Activated CD8-positive, alpha-beta memory T cell treated with anti-CD3 and anti-CD28 coated beads, Interleukin-2, amount 10 ng/mL, durations not matched to agents 7 days and 5 days (primary cell): ENCODE results near the gene OSER1. TPM values are rescaled to one million over a fixed set of nuclear protein-coding genes. Genes with fewer than 3 reads are reported as not detected.
A peak's percentile ranks its signal among the peaks of the same experiment; 100 is the strongest.

Experiments
- ATAC-seq: fragments of 150-1000 bp; cut with Tn5 transposase; one replicate; pipeline ENCODE4 v1.10.0; 2021; ENCODE audit warnings: moderate library complexity
- CTCF ChIA-PET: fragments of 350-600 bp; sonication (Branson Sonifier 250); formaldehyde crosslinking; loops from one replicate; lab custom pipeline; 2021; ENCODE audit warnings: antibody characterized with exemption; lab: Charles Lee
- DNase-seq: peaks from one replicate; pipeline ENCODE4 v3.0.0-alpha.2; 2020
- H3K27ac Mint-ChIP-seq: one replicate; pipeline ENCODE4 v1.8.0; 2021; ENCODE audit warnings: mild to moderate bottlenecking, mixed read lengths
- H3K27me3 Mint-ChIP-seq: one replicate; pipeline ENCODE4 v1.8.0; 2021; ENCODE audit warnings: mixed read lengths
- H3K36me3 Mint-ChIP-seq: one replicate; pipeline ENCODE4 v1.8.0; 2021; ENCODE audit warnings: mild to moderate bottlenecking, mixed read lengths
- H3K4me1 Mint-ChIP-seq: one replicate; pipeline ENCODE4 v1.8.0; 2021; ENCODE audit warnings: mixed read lengths
- H3K4me3 Mint-ChIP-seq: one replicate; pipeline ENCODE4 v1.8.0; 2021; ENCODE audit warnings: mild to moderate bottlenecking, moderate library complexity, mixed read lengths
- H3K9me3 Mint-ChIP-seq: one replicate; pipeline ENCODE4 v1.8.0; 2022; ENCODE audit warnings: low read depth, mixed read lengths
- total RNA-seq, 2 experiments: library from RNA; stranded (reverse); gene quantifications; one replicate each; pipeline ENCODE4 v1.2.3, GENCODE V29; 2021

Gene OSER1
- total RNA-seq, 2 experiments from 2014 or later: 22.9 to 30.5 TPM

GRCh38 chr20:44219791-44220190, 9.2 kb upstream of the OSER1 start:
- no peak for DNase-seq
- Mint-ChIP-seq H3K4me1 (peaks cover 40% of the 10 kb centered on the region), H3K36me3 (no peaks in the 10 kb centered on the region), H3K27me3 (peaks cover 2% of the 10 kb centered on the region), H3K27ac (no peak overlapping the region), H3K4me3 (no peak overlapping the region), H3K9me3 (no peaks in the 10 kb centered on the region)
- CTCF ChIA-PET: interaction anchor here (0.8 to 10.1 kb wide), 3 partner anchors 8 to 107 kb away, joined by 3 to 386 read pairs (median 3); partner anchors contain the start of gene FITM2
- ATAC-seq: no peak

- CTCF ChIA-PET: interaction anchor here (0.8 to 10.1 kb wide), 16 partner anchors 7 to 390 kb away, joined by 3 to 386 read pairs (median 6); partner anchors contain the start of genes FITM2 and TTPAL
- no peaks in the 10 kb centered on the region for H3K36me3 Mint-ChIP-seq
- H3K27me3 Mint-ChIP-seq: peaks cover 2% of the 10 kb centered on the region
- no peaks in the 10 kb centered on the region for H3K9me3 Mint-ChIP-seq
- DNase-seq: no peak
- peak overlapping the region; percentile 30 for H3K27ac Mint-ChIP-seq
- no peak for ATAC-seq
- peaks cover 40% of the 10 kb centered on the region for H3K4me1 Mint-ChIP-seq
- peak overlapping the region; percentile 5 for H3K4me3 Mint-ChIP-seq
These were observed 8.7 kb upstream of the OSER1 start for GRCh38 chr20:44219170-44219730.

- peaks cover 40% of the 10 kb centered on the region for H3K4me1 Mint-ChIP-seq
- peak overlapping the region; percentile 60 for H3K4me3 Mint-ChIP-seq
- H3K27me3 Mint-ChIP-seq: peaks cover 2% of the 10 kb centered on the region
- no peaks in the 10 kb centered on the region for H3K36me3 Mint-ChIP-seq
- CTCF ChIA-PET: interaction anchor here (0.8 to 10.1 kb wide), 18 partner anchors 11 to 391 kb away, joined by 3 to 386 read pairs (median 6); partner anchors contain the start of genes FITM2 and TTPAL
- no peaks in the 10 kb centered on the region for H3K9me3 Mint-ChIP-seq
- peak; percentile 46 for ATAC-seq
- H3K27ac Mint-ChIP-seq: peak overlapping the region; percentile 76
- peak; percentile 75 for DNase-seq
These were observed 7.9 kb upstream of the OSER1 start for GRCh38 chr20:44218446-44218845.

- ATAC-seq: peak; percentile 62
- H3K9me3 Mint-ChIP-seq: no peaks in the 10 kb centered on the region
- H3K4me3 Mint-ChIP-seq: peak overlapping the region; percentile 60
- H3K4me1 Mint-ChIP-seq: peaks cover 40% of the 10 kb centered on the region
- no peaks in the 10 kb centered on the region for H3K36me3 Mint-ChIP-seq
- peak overlapping the region; percentile 76 for H3K27ac Mint-ChIP-seq
- H3K27me3 Mint-ChIP-seq: peaks cover 2% of the 10 kb centered on the region
- CTCF ChIA-PET: interaction anchor here (0.8 to 10.1 kb wide), 37 partner anchors 9 to 465 kb away, joined by 3 to 386 read pairs (median 5); partner anchors contain the start of gene FITM2
- peak; percentile 80 for DNase-seq
These were observed 6.9 kb upstream of the OSER1 start for GRCh38 chr20:44217342-44218092.

GRCh38 chr20:44215125-44215524, 4.6 kb upstream of the OSER1 start:
- peaks cover 2% of the 10 kb centered on the region for H3K27me3 Mint-ChIP-seq
- DNase-seq: peak; percentile 84
- peaks cover 55% of the 10 kb centered on the region for H3K4me1 Mint-ChIP-seq
- CTCF ChIA-PET: interaction anchor here (0.7 to 10.1 kb wide), 17 partner anchors 11 to 570 kb away, joined by 3 to 386 read pairs (median 4); partner anchors contain the start of genes FITM2 and TTPAL
- H3K4me3 Mint-ChIP-seq: no peak overlapping the region
- H3K36me3 Mint-ChIP-seq: no peaks in the 10 kb centered on the region
- no peaks in the 10 kb centered on the region for H3K9me3 Mint-ChIP-seq
- no peak overlapping the region for H3K27ac Mint-ChIP-seq
- no peak for ATAC-seq

GRCh38 chr20:44212792-44213191, 2.2 kb upstream of the OSER1 start:
- CTCF ChIA-PET: interaction anchor here (1.7 to 10.1 kb wide), 4 partner anchors 98 to 398 kb away, joined by 4 to 386 read pairs (median 66); partner anchors contain the start of gene FITM2
- no peak for DNase-seq
- Mint-ChIP-seq H3K4me1 (peaks cover 53% of the 10 kb centered on the region), H3K9me3 (no peaks in the 10 kb centered on the region), H3K4me3 (no peak overlapping the region), H3K36me3 (no peaks in the 10 kb centered on the region), H3K27me3 (peaks cover 2% of the 10 kb centered on the region), H3K27ac (no peak overlapping the region)
- no peak for ATAC-seq

GRCh38 chr20:44211177-44212039, 837 bp upstream of the OSER1 start:
- CTCF ChIA-PET: interaction anchor here (0.7 to 8.3 kb wide), 9 partner anchors 8 to 674 kb away, joined by 3 to 116 read pairs (median 4); partner anchors contain the start of genes FITM2 and YWHAB
- H3K4me1 Mint-ChIP-seq: peaks cover 51% of the 10 kb centered on the region
- no peaks in the 10 kb centered on the region for H3K9me3 Mint-ChIP-seq
- peaks cover 2% of the 10 kb centered on the region for H3K27me3 Mint-ChIP-seq
- ATAC-seq (no peak), DNase-seq (no peak)
- peak overlapping the region; percentile 91 for H3K27ac Mint-ChIP-seq
- H3K36me3 Mint-ChIP-seq: peaks cover 3% of the 10 kb centered on the region
- H3K4me3 Mint-ChIP-seq: peak overlapping the region; percentile 94

GRCh38 chr20:44209686-44210405, 725 bp downstream of the OSER1 start:
- Mint-ChIP-seq H3K27me3 (no peaks in the 10 kb centered on the region), H3K4me1 (peaks cover 44% of the 10 kb centered on the region), H3K36me3 (peaks cover 13% of the 10 kb centered on the region), H3K9me3 (no peaks in the 10 kb centered on the region), H3K27ac (peak overlapping the region; percentile 91), H3K4me3 (peak overlapping the region; percentile 94)
- no peak for ATAC-seq
- peak; percentile 50 for DNase-seq
- CTCF ChIA-PET: interaction anchor here (0.9 to 3.0 kb wide), 4 partner anchors 8 to 101 kb away, joined by 3 to 10 read pairs (median 6); partner anchors contain the start of gene FITM2

GRCh38 chr20:44208770-44209169, 1.8 kb downstream of the OSER1 start:
- Mint-ChIP-seq H3K27ac (no peak overlapping the region), H3K9me3 (no peaks in the 10 kb centered on the region)
- DNase-seq: no peak

GRCh38 chr20:44208165-44208564, 2.4 kb downstream of the OSER1 start:
- Mint-ChIP-seq H3K27me3 (no peaks in the 10 kb centered on the region), H3K27ac (no peak overlapping the region), H3K36me3 (peaks cover 18% of the 10 kb centered on the region), H3K4me1 (peaks cover 52% of the 10 kb centered on the region), H3K4me3 (peak overlapping the region; percentile 94), H3K9me3 (no peaks in the 10 kb centered on the region)
- CTCF ChIA-PET: interaction anchor here (0.6 to 3.0 kb wide), 4 partner anchors 8 to 18 kb away, joined by 3 to 10 read pairs (median 6); no protein-coding TSS in a partner anchor
- DNase-seq (no peak), ATAC-seq (no peak)

More at GRCh38 chr20:44208770-44209169, 1.8 kb downstream of the OSER1 start:
- H3K27me3 Mint-ChIP-seq: no peaks in the 10 kb centered on the region
- H3K4me1 Mint-ChIP-seq: peaks cover 49% of the 10 kb centered on the region
- peaks cover 15% of the 10 kb centered on the region for H3K36me3 Mint-ChIP-seq
- CTCF ChIA-PET: interaction anchor here (1.4 to 3.0 kb wide), 3 partner anchors 8 to 19 kb away, joined by 4 to 10 read pairs (median 7); no protein-coding TSS in a partner anchor
- H3K4me3 Mint-ChIP-seq: peak overlapping the region; percentile 94
- no peak for ATAC-seq

GRCh38 chr20:44207126-44207723, 3.3 kb downstream of the OSER1 start:
- no peak for DNase-seq
- H3K9me3 Mint-ChIP-seq: no peaks in the 10 kb centered on the region
- no peak overlapping the region for H3K4me3 Mint-ChIP-seq
- peaks cover 24% of the 10 kb centered on the region for H3K36me3 Mint-ChIP-seq
- peak overlapping the region; percentile 28 for H3K27ac Mint-ChIP-seq
- H3K27me3 Mint-ChIP-seq: no peaks in the 10 kb centered on the region
- no peak for ATAC-seq
- CTCF ChIA-PET: interaction anchor here (0.9 to 3.0 kb wide), 3 partner anchors 11 to 177 kb away, joined by 3 to 10 read pairs (median 4); no protein-coding TSS in a partner anchor
- H3K4me1 Mint-ChIP-seq: peaks cover 60% of the 10 kb centered on the region
